Neuronal stem cell (in vitro differentiated cells): ENCODE results near the gene MTA3.

Source experiments
- DNase-seq: peaks from one replicate; pipeline ENCODE4 v3.0.0-alpha.2; 2013; ENCODE audit warnings: low spot score
- H2AFZ ChIP-seq: one replicate; pipeline ENCODE4 v1.6.1; 2013; ENCODE audit warnings: mild to moderate bottlenecking, low read length, inconsistent platforms
- H2AK5ac ChIP-seq: 2 replicates; pipeline ENCODE4 v1.6.1; 2013; ENCODE audit warnings: low read depth, mild to moderate bottlenecking, inconsistent platforms, low read length, moderate library complexity, mixed read lengths
- H2BK120ac ChIP-seq: 2 replicates; pipeline ENCODE4 v1.6.1; 2013; ENCODE audit warnings: low read depth, mild to moderate bottlenecking, inconsistent platforms, low read length, moderate library complexity, mixed read lengths
- H2BK12ac ChIP-seq: one replicate; pipeline ENCODE4 v1.6.1; 2013; ENCODE audit warnings: low read length, inconsistent platforms
- H2BK15ac ChIP-seq: 2 replicates; pipeline ENCODE4 v1.6.1; 2013; ENCODE audit warnings: mild to moderate bottlenecking, low read length, inconsistent platforms, mixed read lengths
- H2BK5ac ChIP-seq: one replicate; pipeline ENCODE4 v1.6.1; 2013; ENCODE audit warnings: inconsistent platforms, mild to moderate bottlenecking, low read length, moderate library complexity
- H3K14ac ChIP-seq: one replicate; pipeline ENCODE4 v1.6.1; 2013; ENCODE audit warnings: low read length, inconsistent platforms
- H3K18ac ChIP-seq: 2 replicates; pipeline ENCODE4 v1.6.1; 2013; ENCODE audit warnings: low read length, inconsistent platforms
- H3K23ac ChIP-seq: 2 replicates; pipeline ENCODE4 v1.6.1; 2013; ENCODE audit warnings: low read depth, mild to moderate bottlenecking, mixed read lengths, low read length, inconsistent platforms; ENCODE audit not compliant: poor library complexity
- H3K27ac ChIP-seq: replicated peaks from 3 replicates; pipeline ENCODE4 v1.5.1; 2013; ENCODE audit warnings: low read length, inconsistent platforms
- H3K27me3 ChIP-seq, 3 experiments: 2 replicates each; pipeline ENCODE4 v1.6.1; 2013; ENCODE audit warnings: low read length in 3 of 3, mild to moderate bottlenecking in 2 of 3, inconsistent platforms in 1 of 3, low read depth in 1 of 3, mixed read lengths in 1 of 3, moderate library complexity in 1 of 3; ENCODE audit not compliant: control insufficient read depth in 3 of 3, insufficient read depth in 3 of 3
- H3K36me3 ChIP-seq, 2 donors: replicated peaks in 1 of 2; 2 replicates each; pipeline ENCODE4 v1.6.1; 2013; ENCODE audit warnings: low read length in 2 of 2; ENCODE audit not compliant: control insufficient read depth in 2 of 2, insufficient read depth in 2 of 2
- H3K4ac ChIP-seq: 2 replicates; pipeline ENCODE4 v1.6.1; 2013; ENCODE audit warnings: inconsistent platforms, mild to moderate bottlenecking, low read length, moderate library complexity
- H3K4me1 ChIP-seq, 2 donors: 1 replicate in 1 of 2; 2 replicates in 1 of 2; pipeline ENCODE4 v1.6.1; 2013; ENCODE audit warnings: low read length in 2 of 2, low read depth in 1 of 2; ENCODE audit not compliant: control insufficient read depth in 2 of 2, insufficient read depth in 1 of 2
- H3K4me2 ChIP-seq: one replicate; pipeline ENCODE4 v1.6.1; 2013; ENCODE audit warnings: mild to moderate bottlenecking, low read length, inconsistent platforms; ENCODE audit not compliant: insufficient read depth, poor library complexity, severe bottlenecking
- H3K4me3 ChIP-seq, 2 donors: 2 replicates each; pipeline ENCODE4 v1.5.1; 2013; ENCODE audit warnings: low read length in 2 of 2, mild to moderate bottlenecking in 2 of 2, inconsistent platforms in 1 of 2, moderate library complexity in 1 of 2
- H3K79me1 ChIP-seq: one replicate; pipeline ENCODE4 v1.6.1; 2013; ENCODE audit warnings: low read depth, mild to moderate bottlenecking, inconsistent platforms, low read length, moderate library complexity
- H3K9ac ChIP-seq: one replicate; pipeline ENCODE4 v1.6.1; 2013; ENCODE audit warnings: mild to moderate bottlenecking, low read depth, low read length, inconsistent platforms; ENCODE audit not compliant: poor library complexity
- H3K9me3 ChIP-seq, 2 donors: replicated peaks in 1 of 2; 2 replicates each; pipeline versions ENCODE3 to v1.6.1; 2013; ENCODE audit warnings: low read length in 2 of 2, mild to moderate bottlenecking in 2 of 2, inconsistent platforms in 1 of 2, low read depth in 1 of 2, mixed read lengths in 1 of 2, moderate library complexity in 1 of 2; ENCODE audit not compliant: control insufficient read depth in 2 of 2, insufficient read depth in 1 of 2
- H4K8ac ChIP-seq: one replicate; pipeline ENCODE4 v1.6.1; 2013; ENCODE audit warnings: low read depth, mild to moderate bottlenecking, inconsistent platforms, low read length, moderate library complexity
- H4K91ac ChIP-seq: one replicate; pipeline ENCODE4 v1.6.1; 2013; ENCODE audit warnings: low read length, low read depth, mild to moderate bottlenecking, inconsistent platforms; ENCODE audit not compliant: poor library complexity
- WGBS, 2 donors: extraction: QIAGEN DNeasy Blood & Tissue Kit; methylation state at CpG; one replicate each; pipeline ENCODE4 v1.1.7; 2013; ENCODE audit warnings: missing lambda C conversion rate in 2 of 2, mixed read lengths in 1 of 2; ENCODE audit not compliant: insufficient read length in 2 of 2, insufficient replicate concordance in 1 of 2; ENCODE audit errors: extremely low coverage in 2 of 2; 5-methylcytosine and 5-hydroxymethylcytosine counted together

The MTA3 gene

DNA sequence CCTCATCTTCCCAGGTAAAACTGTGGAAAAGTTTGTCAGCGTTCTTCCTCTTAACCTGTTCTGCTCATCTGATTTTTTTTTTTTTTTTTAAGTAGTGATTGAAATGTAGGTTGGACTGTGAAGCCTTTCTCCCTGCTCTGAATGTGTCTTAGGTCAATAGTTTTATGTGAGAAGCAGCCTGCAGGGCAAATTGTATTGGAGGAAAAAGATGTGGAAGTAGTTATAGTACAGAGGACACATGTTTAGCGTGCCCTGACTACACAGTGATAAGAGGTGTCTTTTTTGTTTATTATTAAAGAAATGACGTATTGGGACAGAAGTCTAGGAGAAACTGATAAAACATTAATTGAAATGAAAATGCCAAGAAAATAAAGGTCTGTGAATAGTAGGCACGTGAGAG lies 1.5 kb downstream of the MTA3 start:
- Histone ChIP-seq H4K91ac (no peak overlapping the region), H3K23ac (no peak overlapping the region), H2BK5ac (no peak overlapping the region), H2AK5ac (no peak overlapping the region), H3K27me3 (no peaks in the 10 kb centered on the region), H2BK15ac (no peak overlapping the region), H3K27ac (peak overlapping the region; percentile 80), H3K14ac (no peak overlapping the region), H2BK120ac (no peak overlapping the region), H3K4me1 (peaks cover 6 to 12% of the 10 kb centered on the region in 2 donors), H3K4me2 (peak overlapping the region; percentile 64), H2AFZ (peak overlapping the region; percentile 92), H3K9me3 (no peaks in the 10 kb centered on the region), H3K4me3 (peak overlapping the region in 1 of 2 donors; percentile 96), H3K79me1 (peaks cover 1% of the 10 kb centered on the region), H2BK12ac (no peak overlapping the region), H3K9ac (no peak overlapping the region), H3K18ac (no peak overlapping the region), H4K8ac (no peak overlapping the region), H3K4ac (no peak overlapping the region), H3K36me3 (peaks cover 0 to 33% of the 10 kb centered on the region in 2 donors)
- WGBS, 2 donors = no CpG with 5 or more reads among the region's 4 CpGs
- no peak for DNase-seq

DNA sequence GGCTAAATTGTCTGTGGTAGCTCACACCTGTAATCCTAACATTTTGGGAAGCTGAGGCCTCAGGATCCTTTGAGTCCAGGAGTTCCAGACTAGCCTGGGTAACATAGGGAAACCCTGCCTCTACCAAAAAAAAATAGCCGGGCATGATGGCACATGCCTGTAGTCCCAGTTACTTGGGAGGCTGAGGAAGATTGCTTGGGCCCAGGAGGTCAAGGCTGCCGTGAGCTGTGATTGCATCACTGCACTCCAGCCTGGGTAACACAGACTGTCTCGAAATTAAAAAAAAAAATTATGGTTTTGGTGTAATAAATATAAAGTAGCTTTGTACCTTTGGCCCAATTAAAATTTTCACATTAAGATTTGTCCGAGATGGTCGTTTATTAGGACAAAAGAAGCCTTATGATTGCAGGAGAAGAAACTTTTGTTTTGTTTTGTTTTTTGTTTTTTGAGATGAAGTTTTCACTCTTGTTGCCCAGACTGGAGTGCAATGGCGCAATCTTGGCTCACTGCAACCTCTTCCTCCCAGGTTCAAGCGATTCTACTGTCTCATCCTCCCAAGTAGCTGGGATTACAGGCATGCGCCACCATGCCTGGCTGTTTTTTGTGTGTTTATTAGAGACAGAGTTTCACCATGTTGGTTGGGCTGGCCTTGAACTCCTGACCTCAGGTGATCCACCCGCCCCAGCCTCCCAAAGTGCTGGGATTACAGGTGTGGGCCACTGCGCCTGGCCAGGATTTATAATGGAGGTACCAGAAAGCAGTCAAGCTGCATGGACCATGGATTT lies 4.1 kb downstream of the MTA3 start:
- Histone ChIP-seq H3K18ac (no peak overlapping the region), H2BK15ac (no peak overlapping the region), H3K4me3 (no peak overlapping the region), H3K23ac (no peak overlapping the region), H2AK5ac (no peak overlapping the region), H3K27me3 (no peaks in the 10 kb centered on the region), H3K4me2 (no peak overlapping the region), H3K9me3 (no peaks in the 10 kb centered on the region), H2BK120ac (no peak overlapping the region), H2BK5ac (no peak overlapping the region), H2AFZ (no peak overlapping the region), H3K36me3 (peaks cover 4 to 55% of the 10 kb centered on the region in 2 donors), H2BK12ac (no peak overlapping the region), H3K4me1 (peaks cover 6 to 9% of the 10 kb centered on the region in 2 donors), H3K27ac (no peak overlapping the region), H4K8ac (no peak overlapping the region), H4K91ac (no peak overlapping the region), H3K9ac (no peak overlapping the region), H3K79me1 (peaks cover 1% of the 10 kb centered on the region), H3K4ac (no peak overlapping the region), H3K14ac (no peak overlapping the region)
- no peak for DNase-seq
- no CpG with 5 or more reads among the region's 10 CpGs for WGBS, 2 donors

DNA sequence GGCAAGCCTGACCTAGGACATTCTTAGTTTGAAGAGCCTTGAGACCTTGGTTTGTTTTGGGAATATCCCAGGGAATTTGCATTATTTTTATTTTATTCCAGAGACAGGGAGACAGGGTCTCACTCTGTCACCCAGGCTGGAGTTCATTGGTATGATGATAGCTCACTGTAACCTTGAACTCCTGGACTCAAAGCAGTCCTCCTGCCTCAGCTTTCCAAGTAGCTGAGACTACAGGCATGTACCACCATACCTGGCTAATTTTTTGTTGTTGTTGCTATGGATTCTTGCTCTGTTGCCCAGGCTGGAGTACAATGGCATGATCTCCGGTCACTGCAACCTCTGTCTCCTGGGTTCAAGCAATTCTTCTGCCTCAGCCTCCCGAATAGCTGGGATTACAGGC lies 4.8 kb downstream of the MTA3 start:
- no CpG with 5 or more reads among the region's 2 CpGs for WGBS, 2 donors
- H4K91ac ChIP-seq = no peak overlapping the region
- no peak overlapping the region for H2BK5ac ChIP-seq
- H3K4ac ChIP-seq = no peak overlapping the region
- H3K23ac ChIP-seq = no peak overlapping the region
- H3K27ac ChIP-seq = no peak overlapping the region
- H3K9me3 ChIP-seq = no peaks in the 10 kb centered on the region
- peaks cover 0 to 2% of the 10 kb centered on the region in 2 donors for H3K4me1 ChIP-seq
- no peaks in the 10 kb centered on the region for H3K27me3 ChIP-seq
- H2BK120ac ChIP-seq = no peak overlapping the region
- DNase-seq = no peak
- no peak overlapping the region for H3K9ac ChIP-seq
- H2AFZ ChIP-seq = no peak overlapping the region
- H2BK15ac ChIP-seq = no peak overlapping the region
- H3K14ac ChIP-seq = no peak overlapping the region
- H3K4me2 ChIP-seq = no peak overlapping the region
- no peak overlapping the region for H2BK12ac ChIP-seq
- H4K8ac ChIP-seq = no peak overlapping the region
- no peak overlapping the region for H3K18ac ChIP-seq
- H3K79me1 ChIP-seq = peaks cover 1% of the 10 kb centered on the region
- peaks cover 4 to 58% of the 10 kb centered on the region in 2 donors for H3K36me3 ChIP-seq
- H3K4me3 ChIP-seq = no peak overlapping the region
- H2AK5ac ChIP-seq = no peak overlapping the region

- H3K23ac ChIP-seq = no peak overlapping the region
- WGBS, 2 donors = no CpG with 5 or more reads among the region's 3 CpGs
- no peaks in the 10 kb centered on the region for H3K79me1 ChIP-seq
- H4K91ac ChIP-seq = no peak overlapping the region
- H4K8ac ChIP-seq = no peak overlapping the region
- H3K4me1 ChIP-seq = peaks cover 0 to 2% of the 10 kb centered on the region in 2 donors
- no peaks in the 10 kb centered on the region for H3K9me3 ChIP-seq
- no peak overlapping the region for H3K4me3 ChIP-seq
- H3K14ac ChIP-seq = no peak overlapping the region
- peaks cover 12 to 79% of the 10 kb centered on the region in 2 donors for H3K36me3 ChIP-seq
- no peak overlapping the region for H2BK120ac ChIP-seq
- no peak for DNase-seq
- no peak overlapping the region for H3K4ac ChIP-seq
- no peak overlapping the region for H2AFZ ChIP-seq
- no peak overlapping the region for H2AK5ac ChIP-seq
- no peak overlapping the region for H3K9ac ChIP-seq
- no peak overlapping the region for H2BK12ac ChIP-seq
- no peak overlapping the region for H3K27ac ChIP-seq
- H3K18ac ChIP-seq = no peak overlapping the region
- H3K4me2 ChIP-seq = no peak overlapping the region
- H2BK15ac ChIP-seq = no peak overlapping the region
- no peaks in the 10 kb centered on the region for H3K27me3 ChIP-seq
- H2BK5ac ChIP-seq = no peak overlapping the region
Observed at GRCh38 chr2:42575458-42576064, 7.1 kb downstream of the MTA3 start.
